Ishikawa (cell line): Measurements from ENCODE around the gene SLC49A3.
A peak's percentile ranks its signal among the peaks of the same experiment; 100 is the strongest.

Experiments
- CEBPB ChIP-seq: IDR thresholded peaks from 2 replicates; pipeline ENCODE4 v1.6.1; 2012
- CREB1 ChIP-seq: IDR thresholded peaks from 2 replicates; pipeline ENCODE4 v1.6.1; 2012; ENCODE audit warnings: low read depth
- EGR1 ChIP-seq: IDR thresholded peaks from 2 replicates; pipeline ENCODE4 v1.6.1; 2012
- EP300 ChIP-seq: IDR thresholded peaks from 2 replicates; pipeline ENCODE4 v1.6.1; 2012; ENCODE audit warnings: borderline replicate concordance
- FOXM1 ChIP-seq: IDR thresholded peaks from 2 replicates; pipeline ENCODE4 v1.6.1; 2012; ENCODE audit warnings: low read depth, borderline replicate concordance
- MAX ChIP-seq: IDR thresholded peaks from 2 replicates; pipeline ENCODE4 v1.6.1; 2012
- NFIC ChIP-seq: IDR thresholded peaks from 2 replicates; pipeline ENCODE4 v1.6.1; 2012
- RAD21 ChIP-seq: IDR thresholded peaks from 2 replicates; pipeline ENCODE4 v1.6.1; 2012; ENCODE audit warnings: low read depth
- REST ChIP-seq: IDR thresholded peaks from 2 replicates; pipeline ENCODE4 v1.6.1; 2012; ENCODE audit warnings: low read depth, mild to moderate bottlenecking
- TAF1 ChIP-seq: IDR thresholded peaks from 2 replicates; pipeline ENCODE4 v1.6.1; 2012; ENCODE audit warnings: low read depth, mild to moderate bottlenecking
- TCF12 ChIP-seq: IDR thresholded peaks from 2 replicates; pipeline ENCODE4 v1.6.1; 2012; ENCODE audit warnings: low read depth
- TEAD4 ChIP-seq: IDR thresholded peaks from 2 replicates; pipeline ENCODE4 v1.6.1; 2012
- USF1 ChIP-seq: IDR thresholded peaks from 2 replicates; pipeline ENCODE4 v1.6.1; 2012
- YY1 ChIP-seq: IDR thresholded peaks from 2 replicates; pipeline ENCODE4 v1.6.1; 2012; ENCODE audit warnings: low read depth
- ZBTB7A ChIP-seq: IDR thresholded peaks from 2 replicates; pipeline ENCODE4 v1.6.1; 2012; ENCODE audit warnings: low read depth

SLC49A3 gene

GRCh38 chr4:723751-724530, 35.0 kb upstream of the SLC49A3 start:
- TF ChIP-seq CREB1 (no peak), TEAD4 (no peak), NFIC (no peak), CEBPB (no peak), ZBTB7A (no peak), YY1 (no peak)

- TF ChIP-seq REST: no peak
- no peak for TF ChIP-seq CEBPB
- no peak for TF ChIP-seq TCF12
- TF ChIP-seq USF1: no peak
- TF ChIP-seq YY1: no peak
- no peak for TF ChIP-seq CREB1
- TF ChIP-seq EGR1: no peak
- no peak for TF ChIP-seq NFIC
- no peak for TF ChIP-seq MAX
- no peak for TF ChIP-seq EP300
- no peak for TF ChIP-seq FOXM1
- no peak for TF ChIP-seq RAD21
- TF ChIP-seq ZBTB7A: no peak
- no peak for TF ChIP-seq TAF1
- no peak for TF ChIP-seq TEAD4
These were observed 34.0 kb upstream of the SLC49A3 start for GRCh38 chr4:722851-723360.

GRCh38 chr4:722169-722725, 33.3 kb upstream of the SLC49A3 start:
- no peak for TF ChIP-seq CREB1
- TF ChIP-seq MAX: no peak
- no peak for TF ChIP-seq FOXM1
- no peak for TF ChIP-seq USF1
- TF ChIP-seq RAD21: no peak
- no peak for TF ChIP-seq EP300
- TF ChIP-seq REST: no peak
- no peak for TF ChIP-seq CEBPB
- no peak for TF ChIP-seq YY1

GRCh38 chr4:721261-722168, 32.6 kb upstream of the SLC49A3 start:
- TF ChIP-seq EP300 (no peak), RAD21 (no peak), EGR1 (peak; percentile 32; the same call in 1 of the 2 replicates)

GRCh38 chr4:720111-720860, 31.3 kb upstream of the SLC49A3 start:
- TF ChIP-seq MAX (no peak), FOXM1 (no peak), NFIC (no peak), RAD21 (no peak), TEAD4 (no peak), TAF1 (no peak), CEBPB (no peak), ZBTB7A (no peak), YY1 (no peak), USF1 (no peak), EP300 (no peak), TCF12 (no peak), CREB1 (no peak), EGR1 (no peak)
